Adrenal gland (tissue), 12 donors: ENCODE results near the gene HPS4. TPM values are rescaled to one million over a fixed set of nuclear protein-coding genes. Genes with fewer than 3 reads are reported as not detected.

Experiments used
- DNase-seq, 7 donors: peaks; one replicate each; pipeline ENCODE4 v3.0.0-alpha.2; 2019 to 2020
- H3K27ac ChIP-seq, 5 donors: fragments of 200-600 bp; sonication (generic) in 4 of 5; 1 replicate in 3 of 5; 2 replicates in 2 of 5; pipeline versions ENCODE4 v1.5.1 to v1.8.0; 2016 to 2020; ENCODE audit warnings: mild to moderate bottlenecking in 1 of 5
- H3K27me3 ChIP-seq: fragments of 200-600 bp; 2 replicates; pipeline ENCODE4 v1.8.0; 2021
- H3K36me3 ChIP-seq, 2 donors: fragments of 200-600 bp; replicated peaks in 1 of 2; 1 replicate in 1 of 2; 2 replicates in 1 of 2; pipeline versions ENCODE4 v1.5.1 to v1.8.0; 2018 to 2022
- H3K4me1 ChIP-seq, 2 donors: fragments of 200-600 bp; replicated peaks in 1 of 2; 1 replicate in 1 of 2; 2 replicates in 1 of 2; pipeline versions ENCODE4 v1.5.1 to v1.8.0; 2018 to 2021
- H3K4me3 ChIP-seq, 4 donors: fragments of 200-600 bp; sonication (generic) in 3 of 4; one replicate each; pipeline ENCODE4 v1.5.1; 2016 to 2018
- H3K9me3 ChIP-seq, 3 donors: fragments of 200-600 bp; sonication (generic) in 1 of 3; replicated peaks in 1 of 3; 1 replicate in 2 of 3; 2 replicates in 1 of 3; pipeline versions ENCODE4 v1.5.1 to v1.8.0; 2016 to 2021
- CTCF ChIP-seq, 6 experiments: fragments of 450-650 bp in 4 of 6; fragments of 200-600 bp in 2 of 6; sonication (generic) in 1 of 6; IDR thresholded peaks; 1 replicate in 5 of 6; 2 replicates in 1 of 6; pipeline versions ENCODE4 v1.5.1 to v1.8.0; 2016 to 2021; ENCODE audit warnings: antibody characterized with exemption in 6 of 6, mild to moderate bottlenecking in 2 of 6, moderate library complexity in 1 of 6
- POLR2A ChIP-seq, 2 donors: fragments of 450-650 bp; IDR thresholded peaks; one replicate each; pipeline ENCODE4 v1.6.1; 2017; ENCODE audit warnings: antibody characterized with exemption in 2 of 2, mild to moderate bottlenecking in 2 of 2, moderate library complexity in 1 of 2
- WGBS, 4 donors: extraction: QIAGEN DNeasy Blood & Tissue Kit in 2 of 4; methylation state at CpG; one replicate each; pipeline versions ENCODE4 v1.1.5 to v1.1.7; 2013 to 2017; 5-methylcytosine and 5-hydroxymethylcytosine counted together
- intact Hi-C, 2 donors: fragments of 100-400 bp; cut with DNase I; formaldehyde crosslinking; loops; one replicate each; pipeline versions ENCODE4 v1.14.1 to v1.15.0; 2022 to 2023
- polyA plus RNA-seq, 3 donors: library from polyadenylated mRNA; stranded (reverse); fragments of 200-250 nt in 2 of 3; fragments of 350-450 nt in 1 of 3; fragmentation: Illumina TruSeq in 1 of 3; extraction: RNeasy Lipid Tissue Mini Kit (QIAGEN cat#74804) in 1 of 3; gene quantifications; one replicate each; pipeline ENCODE4 v1.2.3, GENCODE V29; 2013 to 2014
- total RNA-seq, 9 donors: library from RNA; depleted of rRNA in 4 of 9; stranded (reverse); fragments of >200 nt in 4 of 9; fragments of 120-200 nt in 1 of 9; fragmentation: NEBNext Ultra II Directional in 1 of 9; extraction: Animal tissue kit (Norgen Biotek cat#: 25700) in 1 of 9; gene quantifications; one replicate each; pipeline versions ENCODE4 v1.1.0 to v1.2.4, GENCODE V29; 2013 to 2023
- donor health status: healthy with polysubstance abuse.
- donor health status: Bipolar disorder and iron deficiency.
- donor health status: DM: yes; HTN: yes; CAD: no.
- donor health status: DM: no; HTN: no; CAD: no.
- donor health status: DM: no; HTN: no; CAD: no.
- donor health status: DM: yes; HTN: yes; CAD: no.

The HPS4 gene
- total and polyA plus RNA-seq, 12 donors: 19.9 to 38.6 (median 31.9) TPM

- WGBS, 4 donors: 78 to 85% (median 83%) methylated on average over 5 of the region's 5 CpGs
- DNase-seq: peak in 1 of 7 donors; percentile 31
- Histone ChIP-seq H3K27me3 (no peaks in the 10 kb centered on the region), H3K4me3 (no peak overlapping the region), H3K4me1 (no peaks in the 10 kb centered on the region), H3K36me3 (peaks cover 0 to 87% of the 10 kb centered on the region in 2 donors), H3K9me3 (no peaks in the 10 kb centered on the region), H3K27ac (no peak overlapping the region)
- intact Hi-C loops: no loop called here
- TF ChIP-seq CTCF (IDR thresholded peaks at IDR 0.05) (no peak), POLR2A (IDR thresholded peaks at IDR 0.05) (no peak)
Observed at GRCh38 chr22:26471522-26471921, 12.1 kb downstream of the HPS4 start.

DNA sequence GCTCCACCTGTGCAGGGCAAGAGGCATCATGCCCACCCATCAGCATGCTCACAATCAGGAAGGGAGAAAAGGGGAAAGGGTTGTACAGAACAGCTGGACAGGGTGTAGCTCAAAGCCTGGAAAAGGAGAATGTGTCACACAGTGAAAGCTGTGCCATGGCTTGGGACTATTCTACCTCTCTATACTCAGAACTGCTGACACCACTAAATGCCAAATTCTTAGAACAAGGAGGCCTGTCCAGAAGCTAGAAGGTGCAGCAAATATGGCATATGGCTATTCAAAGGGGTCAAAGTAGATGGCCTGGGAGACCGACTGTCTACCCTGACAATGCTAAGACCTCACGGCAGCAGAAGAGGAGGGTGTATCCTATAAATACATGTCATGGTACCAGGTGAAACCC, 12.8 kb downstream of the HPS4 start:
- Histone ChIP-seq H3K27ac (no peak overlapping the region), H3K9me3 (no peaks in the 10 kb centered on the region), H3K4me1 (no peaks in the 10 kb centered on the region), H3K36me3 (peaks cover 0 to 88% of the 10 kb centered on the region in 2 donors), H3K27me3 (no peaks in the 10 kb centered on the region), H3K4me3 (no peak overlapping the region)
- WGBS, 4 donors: 94 to 100% (median 97%) methylated on average over 2 of the region's 2 CpGs
- intact Hi-C loops: no loop called here
- DNase-seq: no peak
- no peak for TF ChIP-seq POLR2A (IDR thresholded peaks at IDR 0.05)
- TF ChIP-seq CTCF (IDR thresholded peaks at IDR 0.05): no peak

- Histone ChIP-seq H3K4me3 (no peak overlapping the region), H3K27me3 (no peaks in the 10 kb centered on the region), H3K27ac (no peak overlapping the region), H3K4me1 (peaks cover 6 to 27% of the 10 kb centered on the region in 2 donors), H3K9me3 (no peaks in the 10 kb centered on the region), H3K36me3 (peaks cover 0 to 80% of the 10 kb centered on the region in 2 donors)
- intact Hi-C loops: loop anchor here in 1 of 2 donors (10.0 kb wide), 1 partner anchor 71 kb away; no protein-coding TSS in a partner anchor
- WGBS, 4 donors: 84 to 96% (median 92%) methylated on average over 5 of the region's 5 CpGs
- TF ChIP-seq CTCF (IDR thresholded peaks at IDR 0.05) (no peak), POLR2A (IDR thresholded peaks at IDR 0.05) (no peak)
- DNase-seq: no peak
Observed at GRCh38 chr22:26466196-26466595, 17.4 kb downstream of the HPS4 start.

- 50 to 78% (median 69%) methylated on average over 2 to 7 of the region's 7 CpGs for WGBS, 4 donors
- Histone ChIP-seq H3K27ac (peak overlapping the region in 2 of 5 donors; percentile 8 to 55), H3K9me3 (no peaks in the 10 kb centered on the region), H3K36me3 (peaks cover 0 to 61% of the 10 kb centered on the region in 2 donors), H3K4me3 (no peak overlapping the region), H3K27me3 (no peaks in the 10 kb centered on the region), H3K4me1 (peaks cover 6 to 33% of the 10 kb centered on the region in 2 donors)
- intact Hi-C loops: loop anchor here (5.0 to 10.0 kb wide), 2 partner anchors 62 to 70 kb away; no protein-coding TSS in a partner anchor
- TF ChIP-seq CTCF (IDR thresholded peaks at IDR 0.05) (no peak), POLR2A (IDR thresholded peaks at IDR 0.05) (no peak)
- DNase-seq: peak in 3 of 7 donors; percentile 8 to 59 (median 38)
Observed at GRCh38 chr22:26464312-26464711, 19.3 kb downstream of the HPS4 start.
